A549 treated with AZD2906 at 1 μM for 4 hours (cell line): ENCODE data around the gene AGMO. TPM values are rescaled to one million over a fixed set of nuclear protein-coding genes. Genes with fewer than 3 reads are reported as not detected.

Experiments used
- total RNA-seq: library from RNA; stranded (reverse); fragments of 200-300 nt; extraction: Qiagen RNA extraction; gene quantifications from 5 replicates; pipeline ENCODE4 v1.2.3, GENCODE V29; 2022

Gene AGMO
- 0.77 to 1.3 TPM (median 1.2 TPM) in 5 replicates for total RNA-seq

GRCh38 chr7:15561835-15562234 is at the start of gene AGMO:
Gene AGMO (minus strand): TSS chr7:15562015.

Other genes with a start within 250 kb of the AGMO start
- not detected in 5 replicates for gene MEOX2, start 124.7 kb upstream of the AGMO start, total RNA-seq